ENCODE measurements around the gene ANAPC13.
A peak's percentile ranks its signal among the peaks of the same experiment; 100 is the strongest.

Gene ANAPC13

GRCh38 chr3:134481166-134481565, 4.6 kb downstream of the ANAPC13 start:
- DNase-seq: no peak

- no peak for DNase-seq
These were observed 5.2 kb downstream of the ANAPC13 start for GRCh38 chr3:134480546-134480945.

GRCh38 chr3:134477938-134478337, 7.8 kb downstream of the ANAPC13 start:
- DNase-seq: no peak

- no peak for DNase-seq
These were observed 8.8 kb downstream of the ANAPC13 start for GRCh38 chr3:134477002-134477401.

GRCh38 chr3:134476306-134476705, 9.5 kb downstream of the ANAPC13 start:
- no peak for DNase-seq

GRCh38 chr3:134474956-134475355, 10.8 kb downstream of the ANAPC13 start:
- no peak for DNase-seq

GRCh38 chr3:134473868-134474546, 11.8 kb downstream of the ANAPC13 start:
- DNase-seq: peak; percentile 80 to 87

GRCh38 chr3:134472831-134473230, 13.0 kb downstream of the ANAPC13 start:
- DNase-seq: no peak

GRCh38 chr3:134471521-134472193, 14.1 kb downstream of the ANAPC13 start:
- no peak for DNase-seq

- no peak for DNase-seq
These were observed 17.3 kb downstream of the ANAPC13 start for GRCh38 chr3:134468519-134468918.

GRCh38 chr3:134466331-134466730, 19.5 kb downstream of the ANAPC13 start:
- no peak for DNase-seq

GRCh38 chr3:134464689-134465365, 21.0 kb downstream of the ANAPC13 start:
- DNase-seq: no peak

- DNase-seq: peak; percentile 68 to 91
These were observed 21.6 kb downstream of the ANAPC13 start for GRCh38 chr3:134464064-134464688.

GRCh38 chr3:134463676-134464063, 22.1 kb downstream of the ANAPC13 start:
- DNase-seq: no peak

- DNase-seq: no peak
These were observed 23.3 kb downstream of the ANAPC13 start for GRCh38 chr3:134462331-134462941.

- no peak for DNase-seq
These were observed 24.8 kb downstream of the ANAPC13 start for GRCh38 chr3:134460965-134461364.

- DNase-seq: no peak
These were observed 26.2 kb downstream of the ANAPC13 start for GRCh38 chr3:134459562-134459961.

- no peak for DNase-seq
These were observed 27.3 kb downstream of the ANAPC13 start for GRCh38 chr3:134458406-134458945.

GRCh38 chr3:134457376-134458074, 28.3 kb downstream of the ANAPC13 start:
- no peak for DNase-seq

- DNase-seq: no peak
These were observed 32.2 kb downstream of the ANAPC13 start for GRCh38 chr3:134453631-134454030.

- DNase-seq: peak in 1 of 2 experiments; percentile 25
These were observed 35.8 kb downstream of the ANAPC13 start for GRCh38 chr3:134449951-134450350.

GRCh38 chr3:134449277-134449676, 36.5 kb downstream of the ANAPC13 start:
- peak in 1 of 2 experiments; percentile 68 for DNase-seq

Data from NCI-H446 (cell line).